Spleen (tissue), 11 donors: ENCODE results near the gene PMP22. TPM values are rescaled to one million over a fixed set of nuclear protein-coding genes. Genes with fewer than 3 reads are reported as not detected.

Experiments used
- DNase-seq: peaks from one replicate; pipeline ENCODE4 v3.0.0-alpha.2; 2020
- H3K27ac ChIP-seq, 8 donors: fragments of 200-600 bp; sonication (generic) in 7 of 8; 1 replicate in 4 of 8; 2 replicates in 4 of 8; pipeline versions ENCODE4 v1.5.0 to v1.8.0; 2016 to 2021; ENCODE audit warnings: inconsistent platforms in 4 of 8, mild to moderate bottlenecking in 4 of 8, moderate library complexity in 1 of 8
- H3K27me3 ChIP-seq, 7 donors: fragments of 200-600 bp; sonication (generic) in 6 of 7; replicated peaks in 1 of 7; 1 replicate in 4 of 7; 2 replicates in 3 of 7; pipeline versions ENCODE4 v1.5.0 to v1.8.0; 2016 to 2021; ENCODE audit warnings: inconsistent platforms in 3 of 7, mild to moderate bottlenecking in 1 of 7
- H3K36me3 ChIP-seq, 6 donors: fragments of 200-600 bp; sonication (generic) in 5 of 6; 1 replicate in 4 of 6; 2 replicates in 2 of 6; pipeline versions ENCODE4 v1.5.0 to v1.8.0; 2016 to 2021; ENCODE audit warnings: inconsistent platforms in 2 of 6
- H3K4me1 ChIP-seq, 6 donors: fragments of 200-600 bp; sonication (generic) in 5 of 6; 1 replicate in 3 of 6; 2 replicates in 3 of 6; pipeline versions ENCODE4 v1.5.0 to v1.8.0; 2016 to 2021; ENCODE audit warnings: inconsistent platforms in 3 of 6
- H3K4me3 ChIP-seq, 8 donors: fragments of 200-600 bp; sonication (generic) in 7 of 8; 1 replicate in 4 of 8; 2 replicates in 4 of 8; pipeline versions ENCODE4 v1.5.0 to v1.8.0; 2016 to 2021; ENCODE audit warnings: inconsistent platforms in 4 of 8, mild to moderate bottlenecking in 4 of 8, moderate library complexity in 2 of 8
- H3K9me3 ChIP-seq, 8 donors: fragments of 200-600 bp; sonication (generic) in 7 of 8; 1 replicate in 4 of 8; 2 replicates in 4 of 8; pipeline versions ENCODE4 v1.5.0 to v1.8.0; 2016 to 2021; ENCODE audit warnings: inconsistent platforms in 4 of 8
- CTCF ChIP-seq, 11 experiments: fragments of 200-600 bp in 7 of 11; fragments of 450-650 bp in 4 of 11; sonication (generic) in 4 of 11; IDR thresholded peaks in 8 of 11; conservative IDR thresholded peaks in 3 of 11; 1 replicate in 7 of 11; 2 replicates in 4 of 11; pipeline versions ENCODE4 v1.4.0 to v1.8.0; 2016 to 2021; ENCODE audit warnings: antibody characterized with exemption in 11 of 11, inconsistent platforms in 4 of 11, mild to moderate bottlenecking in 1 of 11
- POLR2A ChIP-seq, 3 donors: fragments of 450-650 bp; IDR thresholded peaks; one replicate each; pipeline ENCODE4 v1.5.1; 2017; ENCODE audit warnings: antibody characterized with exemption in 3 of 3, mild to moderate bottlenecking in 1 of 3
- POLR2AphosphoS5 ChIP-seq, 3 donors: sonication (generic); formaldehyde crosslinking; IDR thresholded peaks; one replicate each; pipeline ENCODE4 v1.5.1; 2017; ENCODE audit warnings: antibody characterized with exemption in 3 of 3
- WGBS, 5 donors: extraction: QIAGEN DNeasy Blood & Tissue Kit in 3 of 5; methylation state at CpG; one replicate each; pipeline versions ENCODE4 v1.1.5 to v1.1.7; 2013 to 2018; 5-methylcytosine and 5-hydroxymethylcytosine counted together
- intact Hi-C: fragments of 100-400 bp; cut with DNase I; formaldehyde crosslinking; loops from one replicate; pipeline ENCODE4 v1.15.0; 2023; ENCODE audit warnings: low total_unique reads
- polyA plus RNA-seq, 3 donors: library from polyadenylated mRNA; stranded (reverse); fragments of 200-250 nt; gene quantifications; one replicate each; pipeline ENCODE4 v1.2.1, GENCODE V29; 2013
- total RNA-seq, 7 donors: library from RNA; depleted of rRNA in 3 of 7; stranded (reverse); fragments of >200 nt in 3 of 7; fragmentation: NEBNext Ultra II Directional in 4 of 7; extraction: Animal tissue kit (Norgen Biotek cat#: 25700) in 4 of 7; gene quantifications; one replicate each; pipeline versions ENCODE4 v1.1.0 to v1.2.1, GENCODE V29; 2016 to 2021
- donor health status: healthy with polysubstance abuse.
- donor health status: DM: no; HTN: no; CAD: no; lungs with moderate emphysema.
- donor health status: DM: no; HTN: no; CAD: no.
- donor health status: Bipolar disorder and iron deficiency.
- donor health status: healthy.
- donor health status: DM: no; HTN: no; CAD: no.
- donor health status: DM: yes; HTN: yes; CAD: no.

PMP22 gene
- total and polyA plus RNA-seq, 10 donors = 9.5 to 40.0 (median 32.1) TPM

GRCh38 chr17:15240644-15241043 is 24.5 kb downstream of the PMP22 start:
- peaks cover 0 to 13% (median 2%) of the 10 kb centered on the region in 6 donors for H3K36me3 ChIP-seq
- intact Hi-C loops = no loop called here
- no peaks in the 10 kb centered on the region for H3K27me3 ChIP-seq
- H3K4me3 ChIP-seq = no peak overlapping the region
- peak overlapping the region in 2 of 8 donors; percentile 3 to 19 for H3K27ac ChIP-seq
- peaks cover 0 to 9% (median 2%) of the 10 kb centered on the region in 8 donors for H3K9me3 ChIP-seq
- peaks cover 0 to 31% (median 14%) of the 10 kb centered on the region in 6 donors for H3K4me1 ChIP-seq
- TF ChIP-seq POLR2A (IDR thresholded peaks at IDR 0.05) (no peak), POLR2AphosphoS5 (IDR thresholded peaks at IDR 0.05) (no peak), CTCF (IDR thresholded peaks at IDR 0.05 in 8 of 11, conservative IDR thresholded peaks at IDR 0.05 in 3 of 11) (no peak)
- DNase-seq = no peak

- Histone ChIP-seq H3K9me3 (peaks cover 0 to 9% (median 2%) of the 10 kb centered on the region in 8 donors), H3K36me3 (peaks cover 0 to 13% (median 2%) of the 10 kb centered on the region in 6 donors), H3K27me3 (no peaks in the 10 kb centered on the region), H3K4me3 (no peak overlapping the region), H3K27ac (peak overlapping the region in 2 of 8 donors; percentile 13 to 19), H3K4me1 (peaks cover 0 to 39% (median 17%) of the 10 kb centered on the region in 6 donors)
- intact Hi-C loops = no loop called here
- 66 to 75% (median 71%) methylated on average over 3 of the region's 3 CpGs for WGBS, 5 donors
- DNase-seq = peak; percentile 64
- TF ChIP-seq POLR2AphosphoS5 (IDR thresholded peaks at IDR 0.05) (no peak), CTCF (IDR thresholded peaks at IDR 0.05 in 8 of 11, conservative IDR thresholded peaks at IDR 0.05 in 3 of 11) (no peak), POLR2A (IDR thresholded peaks at IDR 0.05) (no peak)
Observed at GRCh38 chr17:15239491-15239890, 25.6 kb downstream of the PMP22 start.

- DNase-seq = peak; percentile 28
- Histone ChIP-seq H3K36me3 (peaks cover 0 to 13% (median 2%) of the 10 kb centered on the region in 6 donors), H3K9me3 (peaks cover 0 to 9% (median 2%) of the 10 kb centered on the region in 8 donors), H3K27ac (peak overlapping the region in 3 of 8 donors; percentile 13 to 47 (median 19)), H3K27me3 (no peaks in the 10 kb centered on the region), H3K4me1 (peaks cover 2 to 45% (median 20%) of the 10 kb centered on the region in 6 donors), H3K4me3 (no peak overlapping the region)
- intact Hi-C loops = no loop called here
- 71 to 93% (median 77%) methylated on average over 3 of the region's 3 CpGs for WGBS, 5 donors
- TF ChIP-seq POLR2A (IDR thresholded peaks at IDR 0.05) (no peak), CTCF (IDR thresholded peaks at IDR 0.05 in 8 of 11, conservative IDR thresholded peaks at IDR 0.05 in 3 of 11) (no peak), POLR2AphosphoS5 (IDR thresholded peaks at IDR 0.05) (no peak)
Observed at GRCh38 chr17:15238676-15239422, 26.3 kb downstream of the PMP22 start.

- intact Hi-C loops = no loop called here
- Histone ChIP-seq H3K4me1 (peaks cover 8 to 52% (median 28%) of the 10 kb centered on the region in 6 donors), H3K9me3 (peaks cover 0 to 8% (median 2%) of the 10 kb centered on the region in 8 donors), H3K27me3 (no peaks in the 10 kb centered on the region), H3K4me3 (no peak overlapping the region), H3K36me3 (peaks cover 0 to 13% (median 2%) of the 10 kb centered on the region in 6 donors), H3K27ac (peak overlapping the region in 2 of 8 donors; percentile 14 to 47)
- 26 to 63% (median 42%) methylated on average over 2 of the region's 2 CpGs for WGBS, 5 donors
- TF ChIP-seq POLR2A (IDR thresholded peaks at IDR 0.05) (no peak), POLR2AphosphoS5 (IDR thresholded peaks at IDR 0.05) (no peak), CTCF (IDR thresholded peaks at IDR 0.05 in 8 of 11, conservative IDR thresholded peaks at IDR 0.05 in 3 of 11) (no peak)
- DNase-seq = no peak
Observed at GRCh38 chr17:15238057-15238456, 27.1 kb downstream of the PMP22 start.
